HG03571 (cell line): Measurements from ENCODE around the gene ORC6.

Source experiments
- ATAC-seq: cut with Tn5 transposase; IDR thresholded peaks from one replicate; pipeline ENCODE4 v1.9.1; 2021; ENCODE audit not compliant: unreplicated experiment

Gene ORC6

GRCh38 chr16:46700048-46700447, 10.6 kb downstream of the ORC6 start:
- ATAC-seq: no peak

GRCh38 chr16:46701615-46702014, 12.2 kb downstream of the ORC6 start:
- ATAC-seq: no peak

- no peak for ATAC-seq
Measured at GRCh38 chr16:46702030-46702429, 12.6 kb downstream of the ORC6 start.

- no peak for ATAC-seq
Measured at GRCh38 chr16:46706642-46707041, 17.2 kb downstream of the ORC6 start.

GRCh38 chr16:46709469-46710005, 20.1 kb downstream of the ORC6 start:
- no peak for ATAC-seq

GRCh38 chr16:46711106-46712058, 21.9 kb downstream of the ORC6 start:
- ATAC-seq: no peak

GRCh38 chr16:46712911-46713310, 23.5 kb downstream of the ORC6 start:
- no peak for ATAC-seq

GRCh38 chr16:46713634-46714033, 24.2 kb downstream of the ORC6 start:
- no peak for ATAC-seq

- no peak for ATAC-seq
Measured at GRCh38 chr16:46714797-46715591, 25.5 kb downstream of the ORC6 start.

- ATAC-seq: no peak
Measured at GRCh38 chr16:46715769-46716305, 26.4 kb downstream of the ORC6 start.

- no peak for ATAC-seq
Measured at GRCh38 chr16:46717692-46718091, 28.2 kb downstream of the ORC6 start.

GRCh38 chr16:46718214-46718613, 28.8 kb downstream of the ORC6 start:
- no peak for ATAC-seq

- no peak for ATAC-seq
Measured at GRCh38 chr16:46719528-46719927, 30.1 kb downstream of the ORC6 start.

- ATAC-seq: no peak
Measured at GRCh38 chr16:46720619-46721018, 31.2 kb downstream of the ORC6 start.

GRCh38 chr16:46721885-46722284, 32.4 kb downstream of the ORC6 start:
- no peak for ATAC-seq

GRCh38 chr16:46727184-46727583, 37.7 kb downstream of the ORC6 start:
- no peak for ATAC-seq

- ATAC-seq: no peak
Measured at GRCh38 chr16:46727630-46728029, 38.2 kb downstream of the ORC6 start.

- ATAC-seq: no peak
Measured at GRCh38 chr16:46728806-46729205, 39.3 kb downstream of the ORC6 start.

GRCh38 chr16:46729326-46729995, 40.0 kb downstream of the ORC6 start:
- no peak for ATAC-seq

- no peak for ATAC-seq
Measured at GRCh38 chr16:46730126-46730525, 40.7 kb downstream of the ORC6 start.
